ENCODE data around the gene TPRG1L.

Gene TPRG1L

GRCh38 chr1:3642919-3643675, 18.3 kb downstream of the TPRG1L start:
- no peak for DNase-seq (ENCODE audit: low read depth in 1 of 2, low spot score in 1 of 2)

GRCh38 chr1:3644273-3644672, 19.5 kb downstream of the TPRG1L start:
- DNase-seq (ENCODE audit: low read depth in 1 of 2, low spot score in 1 of 2), result no peak

- no peak for DNase-seq (ENCODE audit: low read depth in 1 of 2, low spot score in 1 of 2)
Observed at GRCh38 chr1:3645247-3645646, 20.4 kb downstream of the TPRG1L start.

GRCh38 chr1:3645666-3646355, 21.0 kb downstream of the TPRG1L start:
- DNase-seq (ENCODE audit: low read depth in 1 of 2, low spot score in 1 of 2), result no peak

GRCh38 chr1:3646596-3646995, 21.8 kb downstream of the TPRG1L start:
- DNase-seq (ENCODE audit: low read depth in 1 of 2, low spot score in 1 of 2), result no peak

GRCh38 chr1:3649342-3650247, 24.8 kb downstream of the TPRG1L start, which contains the start of gene WRAP73:
Gene WRAP73 (minus strand): TSS chr1:3650103. CDS start chr1:3649999, 104 bp downstream.
- peak; percentile 74 to 79 for DNase-seq (ENCODE audit: low read depth in 1 of 2, low spot score in 1 of 2)

GRCh38 chr1:3650248-3651025, 25.6 kb downstream of the TPRG1L start:
- DNase-seq (ENCODE audit: low read depth in 1 of 2, low spot score in 1 of 2), result peak in 1 of 2 donors; percentile 1

GRCh38 chr1:3651026-3651929, 26.5 kb downstream of the TPRG1L start:
- DNase-seq (ENCODE audit: low read depth in 1 of 2, low spot score in 1 of 2), result peak in 1 of 2 donors; percentile 6

GRCh38 chr1:3651930-3652547, 27.2 kb downstream of the TPRG1L start, which contains the start of gene TP73:
Gene TP73 (plus strand): TSS chr1:3652516. CDS start chr1:3682366, 29,850 bp downstream.
- no peak for DNase-seq (ENCODE audit: low read depth in 1 of 2, low spot score in 1 of 2)

- DNase-seq (ENCODE audit: low read depth in 1 of 2, low spot score in 1 of 2), result no peak
Observed at GRCh38 chr1:3652548-3653285, 27.9 kb downstream of the TPRG1L start.

- no peak for DNase-seq (ENCODE audit: low read depth in 1 of 2, low spot score in 1 of 2)
Observed at GRCh38 chr1:3653286-3653618, 28.4 kb downstream of the TPRG1L start.

- no peak for DNase-seq (ENCODE audit: low read depth in 1 of 2, low spot score in 1 of 2)
Observed at GRCh38 chr1:3654549-3655281, 29.9 kb downstream of the TPRG1L start.

- no peak for DNase-seq (ENCODE audit: low read depth in 1 of 2, low spot score in 1 of 2)
Observed at GRCh38 chr1:3656450-3657095, 31.8 kb downstream of the TPRG1L start.

- DNase-seq (ENCODE audit: low read depth in 1 of 2, low spot score in 1 of 2), result no peak
Observed at GRCh38 chr1:3657096-3657475, 32.3 kb downstream of the TPRG1L start.

GRCh38 chr1:3657578-3658230, 32.9 kb downstream of the TPRG1L start:
- no peak for DNase-seq (ENCODE audit: low read depth in 1 of 2, low spot score in 1 of 2)

- no peak for DNase-seq (ENCODE audit: low read depth in 1 of 2, low spot score in 1 of 2)
Observed at GRCh38 chr1:3658231-3658615, 33.4 kb downstream of the TPRG1L start.

GRCh38 chr1:3659093-3659492, 34.3 kb downstream of the TPRG1L start:
- no peak for DNase-seq (ENCODE audit: low read depth in 1 of 2, low spot score in 1 of 2)
